ENCODE data around the gene TSACC.

The TSACC gene

GRCh38 chr1:156360534-156360933 is 22.2 kb downstream of the TSACC start:
- Histone ChIP-seq H3K36me3 (ENCODE audit: control insufficient read depth, low read length) (no peaks in the 10 kb centered on the region), H3K79me2 (ENCODE audit: control insufficient read depth, low read length) (no peaks in the 10 kb centered on the region), H3K4me3 (ENCODE audit: low read length) (no peak overlapping the region), H3K27me3 (ENCODE audit: control insufficient read depth, low read length) (peaks cover 31% of the 10 kb centered on the region), H3F3A (ENCODE audit: control insufficient read depth, insufficient read depth) (no peaks in the 10 kb centered on the region), H3K4me1 (ENCODE audit: control insufficient read depth, low read length) (peaks cover 10% of the 10 kb centered on the region), H3K9me2 (replicated peaks; ENCODE audit: control insufficient read depth, low read length) (no peaks in the 10 kb centered on the region), H3K4me2 (ENCODE audit: low read length) (no peak overlapping the region), H3K9me3 (ENCODE audit: control insufficient read depth, insufficient read depth, low read length) (no peaks in the 10 kb centered on the region), H4K20me1 (ENCODE audit: control insufficient read depth, insufficient read depth, low read depth, low read length) (no peaks in the 10 kb centered on the region), H3K27ac (ENCODE audit: low read depth, low read length) (no peak overlapping the region)
- TF ChIP-seq CTCF (IDR thresholded peaks at IDR 0.05; ENCODE audit: low read depth, low read length, poor library complexity, severe bottlenecking) (no peak), EZH2phosphoT487 (IDR thresholded peaks at IDR 0.05; ENCODE audit: borderline replicate concordance, low read length) (no peak)

DNA sequence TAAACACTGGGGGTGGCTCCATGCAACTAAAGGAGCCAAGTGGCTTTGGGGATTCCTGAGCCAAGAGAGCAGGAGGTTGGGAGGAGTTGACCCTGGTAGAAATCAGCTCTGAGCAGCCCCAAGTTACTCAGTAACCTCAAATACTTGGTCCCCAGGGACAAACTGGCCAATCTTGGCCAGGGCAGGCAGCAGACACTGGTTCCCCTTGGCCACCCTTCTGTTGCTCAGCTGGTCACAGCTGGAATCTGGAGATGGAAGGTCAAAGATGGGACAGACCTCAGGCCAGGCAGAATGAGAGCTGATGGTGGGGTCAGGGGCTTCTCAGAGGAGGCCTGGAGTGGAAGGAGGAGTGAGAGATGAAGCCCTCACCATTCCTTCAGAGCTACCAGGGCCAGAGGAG is 27.4 kb downstream of the TSACC start:
- Histone ChIP-seq H3F3A (ENCODE audit: control insufficient read depth, insufficient read depth) (no peaks in the 10 kb centered on the region), H3K27ac (ENCODE audit: low read depth, low read length) (no peak overlapping the region), H3K27me3 (ENCODE audit: control insufficient read depth, low read length) (peaks cover 39% of the 10 kb centered on the region), H3K9me3 (ENCODE audit: control insufficient read depth, insufficient read depth, low read length) (no peaks in the 10 kb centered on the region), H3K9me2 (replicated peaks; ENCODE audit: control insufficient read depth, low read length) (no peaks in the 10 kb centered on the region), H3K4me3 (ENCODE audit: low read length) (no peak overlapping the region), H3K36me3 (ENCODE audit: control insufficient read depth, low read length) (no peaks in the 10 kb centered on the region), H3K4me1 (ENCODE audit: control insufficient read depth, low read length) (no peaks in the 10 kb centered on the region), H3K4me2 (ENCODE audit: low read length) (no peak overlapping the region), H3K79me2 (ENCODE audit: control insufficient read depth, low read length) (no peaks in the 10 kb centered on the region), H4K20me1 (ENCODE audit: control insufficient read depth, insufficient read depth, low read depth, low read length) (no peaks in the 10 kb centered on the region)
- TF ChIP-seq CTCF (IDR thresholded peaks at IDR 0.05; ENCODE audit: low read depth, low read length, poor library complexity, severe bottlenecking) (no peak), EZH2phosphoT487 (IDR thresholded peaks at IDR 0.05; ENCODE audit: borderline replicate concordance, low read length) (no peak)

- H3K27ac ChIP-seq (ENCODE audit: low read depth, low read length): no peak overlapping the region
- no peaks in the 10 kb centered on the region for H3K79me2 ChIP-seq (ENCODE audit: control insufficient read depth, low read length)
- no peaks in the 10 kb centered on the region for H4K20me1 ChIP-seq (ENCODE audit: control insufficient read depth, insufficient read depth, low read depth, low read length)
- no peaks in the 10 kb centered on the region for H3K36me3 ChIP-seq (ENCODE audit: control insufficient read depth, low read length)
- no peak for TF ChIP-seq EZH2phosphoT487 (IDR thresholded peaks at IDR 0.05; ENCODE audit: borderline replicate concordance, low read length)
- TF ChIP-seq CTCF (IDR thresholded peaks at IDR 0.05; ENCODE audit: low read depth, low read length, poor library complexity, severe bottlenecking): no peak
- peaks cover 42% of the 10 kb centered on the region for H3K27me3 ChIP-seq (ENCODE audit: control insufficient read depth, low read length)
- no peak overlapping the region for H3K4me3 ChIP-seq (ENCODE audit: low read length)
- H3K4me2 ChIP-seq (ENCODE audit: low read length): no peak overlapping the region
- no peaks in the 10 kb centered on the region for H3K4me1 ChIP-seq (ENCODE audit: control insufficient read depth, low read length)
- no peaks in the 10 kb centered on the region for H3K9me2 ChIP-seq (replicated peaks; ENCODE audit: control insufficient read depth, low read length)
- H3F3A ChIP-seq (ENCODE audit: control insufficient read depth, insufficient read depth): no peaks in the 10 kb centered on the region
- H3K9me3 ChIP-seq (ENCODE audit: control insufficient read depth, insufficient read depth, low read length): no peaks in the 10 kb centered on the region
Measured at GRCh38 chr1:156366378-156367166, 28.2 kb downstream of the TSACC start.
